C1 segment of cervical spinal cord (tissue), 14 donors: ENCODE results near the gene IFT22.
"Not testable (repeated sequence)": the region's sequence is repeated elsewhere in the genome, so short reads cannot be mapped to it uniquely, and the experiment has no call there.

Experiments
- DNase-seq, 14 donors: peaks; one replicate each; lab custom pipeline; 2025; lab: John Stamatoyannopoulos, UW

The IFT22 gene

DNA sequence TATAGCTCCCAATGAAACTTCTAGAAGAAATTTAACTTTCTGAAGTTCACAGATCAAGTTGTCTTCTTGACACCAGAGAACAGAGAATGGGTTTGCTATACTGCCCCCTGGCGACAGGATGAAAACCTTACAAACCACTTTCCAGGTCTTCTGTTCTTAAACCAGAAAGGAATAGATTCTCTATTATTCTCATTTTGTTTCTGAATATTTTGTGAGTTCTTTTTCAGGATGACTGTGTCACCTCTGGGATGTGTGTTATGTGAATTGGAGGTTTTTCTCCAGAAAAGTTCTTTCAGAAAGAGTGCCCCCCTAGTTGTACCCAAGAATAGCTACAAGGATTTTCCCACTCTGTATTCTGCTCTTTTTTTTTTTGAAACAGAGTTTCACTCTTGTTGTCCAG, 6.3 kb downstream of the IFT22 start:
- DNase-seq = peak in 1 of 14 donors; percentile 7

DNA sequence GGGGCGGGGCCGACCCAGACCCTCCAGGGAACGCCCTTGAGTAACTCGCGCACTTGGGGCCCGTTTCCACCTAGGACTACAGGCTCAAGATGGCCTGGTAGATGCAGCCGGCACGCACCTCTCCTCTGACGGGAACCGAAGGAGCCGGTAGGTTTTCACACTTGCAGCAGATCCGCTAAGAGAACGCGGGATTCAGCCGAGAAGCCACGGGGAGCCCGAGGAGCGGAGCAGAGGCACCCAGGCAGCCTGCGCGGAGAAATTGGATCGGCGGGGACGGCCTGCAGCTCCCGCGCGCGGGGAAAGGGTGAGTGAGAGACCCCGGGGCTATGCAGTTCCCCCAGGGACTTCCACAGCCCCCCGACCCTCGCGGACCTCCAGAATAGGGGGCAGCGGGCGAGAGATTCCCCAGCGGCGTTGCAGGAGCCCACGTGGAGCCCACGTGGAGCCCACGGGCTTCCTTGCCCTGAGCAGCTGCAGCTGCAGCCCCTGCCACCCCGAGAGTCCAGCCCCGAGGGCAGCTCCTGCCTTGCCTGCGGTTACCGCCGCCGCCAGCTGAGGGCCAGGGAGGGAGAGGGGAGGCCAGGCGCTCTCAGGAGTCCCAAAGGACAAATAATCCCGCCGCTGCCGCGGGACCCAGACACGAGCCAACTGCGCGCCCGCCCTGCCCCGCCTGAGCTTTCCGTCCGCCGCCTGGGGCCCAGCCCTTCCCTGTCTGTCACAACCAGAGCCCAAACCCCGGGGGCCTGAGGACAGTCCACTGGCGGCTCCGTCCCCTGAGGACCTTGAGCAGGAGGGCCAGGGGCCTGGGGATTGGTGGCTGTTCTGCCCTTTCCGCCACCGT, 13.1 kb downstream of the IFT22 start:
- DNase-seq = no peak

GRCh38 chr7:101306307-101306706, 15.3 kb downstream of the IFT22 start:
- no peak for DNase-seq

GRCh38 chr7:101303102-101303701, 18.4 kb downstream of the IFT22 start:
- DNase-seq = no peak

- DNase-seq = no peak
Measured at GRCh38 chr7:101302641-101303101, 18.9 kb downstream of the IFT22 start.

- DNase-seq = no peak
Measured at GRCh38 chr7:101300465-101301376, 20.9 kb downstream of the IFT22 start.

- DNase-seq = no peak
Measured at GRCh38 chr7:101299511-101300464, 21.8 kb downstream of the IFT22 start.

DNA sequence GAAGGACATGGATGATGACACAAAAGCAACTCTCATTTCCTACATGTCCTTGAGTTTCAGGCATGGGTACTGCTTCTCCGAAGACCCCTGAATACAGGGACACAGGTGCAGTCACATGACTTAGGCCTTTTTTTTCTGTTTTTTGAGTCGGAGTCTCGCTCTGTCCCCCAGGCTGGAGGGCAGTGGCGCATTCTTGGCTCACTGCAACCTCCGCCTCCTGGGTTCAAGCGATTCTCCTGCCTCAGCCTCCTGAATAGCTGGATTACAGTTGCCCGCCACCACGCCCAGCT, 26.8 kb downstream of the IFT22 start:
- no peak for DNase-seq

DNA sequence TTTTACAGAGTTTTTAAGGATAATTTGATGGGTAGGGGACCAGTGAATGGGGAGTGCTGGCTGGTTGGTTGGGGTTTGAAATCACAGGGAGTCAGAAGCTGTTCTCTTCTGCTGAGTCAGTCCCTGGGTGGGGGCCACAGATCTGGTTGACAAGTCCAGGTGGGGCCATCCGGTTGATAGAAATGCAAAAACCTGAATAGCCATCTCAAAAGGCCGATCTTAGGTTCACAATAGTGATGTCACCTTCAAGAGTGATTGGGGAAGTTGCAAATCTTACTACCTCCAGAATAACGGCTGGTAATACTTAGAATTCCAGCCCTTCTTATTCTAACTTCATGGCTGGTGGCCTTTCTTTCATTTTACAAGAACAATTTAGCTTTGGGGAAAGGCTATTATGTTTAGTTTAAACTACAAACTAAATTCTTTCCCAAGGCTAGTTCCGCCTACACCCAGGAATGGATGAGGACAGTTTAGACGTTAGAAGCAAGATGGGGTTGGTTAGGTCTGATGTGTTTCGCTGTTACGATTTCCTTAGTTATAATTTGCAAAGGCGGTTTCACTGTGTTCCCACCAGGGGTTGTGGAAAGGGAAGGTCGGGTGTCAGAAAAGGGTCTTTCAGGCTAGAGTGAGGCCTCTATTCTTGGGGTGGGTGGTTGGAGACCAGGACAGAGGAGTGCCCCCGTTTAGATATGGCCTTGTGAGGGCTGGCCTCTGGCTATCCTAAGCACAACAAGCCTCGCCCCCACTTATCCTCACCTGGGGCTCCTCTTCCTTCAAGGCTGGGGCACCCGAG, 27.4 kb downstream of the IFT22 start:
- no peak for DNase-seq

GRCh38 chr7:101293069-101294021, 28.3 kb downstream of the IFT22 start:
- DNase-seq = not testable (repeated sequence)

GRCh38 chr7:101292566-101292965, 29.0 kb downstream of the IFT22 start:
- not testable (repeated sequence) for DNase-seq

GRCh38 chr7:101290186-101291037, 31.2 kb downstream of the IFT22 start:
- peak in 11 of 14 donors; percentile 0 to 68 (median 25) for DNase-seq

DNA sequence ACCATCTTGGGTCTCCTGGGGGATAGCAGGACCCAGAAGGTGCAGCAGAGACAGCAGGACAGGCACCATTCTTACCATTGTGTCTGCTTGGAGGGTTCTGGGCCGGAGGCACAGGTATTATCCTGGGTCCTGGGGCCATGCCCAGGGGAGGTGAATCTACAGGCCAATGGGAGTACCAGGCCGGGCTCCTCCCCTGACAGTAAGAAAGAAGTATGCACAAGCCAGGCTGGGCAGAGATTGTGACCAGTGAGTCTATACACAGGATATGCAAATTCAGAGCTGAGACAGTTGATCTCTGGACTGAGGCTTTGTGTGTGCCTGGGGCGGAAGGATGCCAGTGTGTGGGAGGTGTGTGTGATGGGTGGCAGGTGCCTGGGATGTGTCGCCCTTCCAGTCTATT, 31.9 kb downstream of the IFT22 start:
- DNase-seq = not testable (repeated sequence)

GRCh38 chr7:101288439-101288838, 33.2 kb downstream of the IFT22 start:
- no peak for DNase-seq

DNA sequence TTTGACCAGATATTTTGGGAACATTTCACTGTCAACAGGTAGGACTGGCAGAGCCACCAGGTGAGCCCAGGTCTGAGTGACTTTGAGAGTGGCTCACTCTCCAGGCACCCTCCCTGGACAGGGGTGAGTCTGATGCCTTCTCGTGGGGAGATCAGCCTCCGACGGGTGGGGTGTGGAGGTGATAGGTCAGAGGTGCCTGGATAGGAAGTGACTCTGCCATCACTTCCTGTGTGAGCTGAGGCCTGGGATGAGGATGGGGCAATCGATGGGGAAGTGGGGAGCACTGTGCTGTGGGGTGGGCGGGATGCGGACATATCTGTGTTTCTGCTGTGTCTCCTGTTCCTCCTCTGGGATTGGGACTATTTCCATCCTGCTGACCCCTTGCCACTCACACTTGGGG, 34.6 kb downstream of the IFT22 start:
- no peak for DNase-seq

- DNase-seq = not testable (repeated sequence)
Measured at GRCh38 chr7:101285880-101286279, 35.7 kb downstream of the IFT22 start.

DNA sequence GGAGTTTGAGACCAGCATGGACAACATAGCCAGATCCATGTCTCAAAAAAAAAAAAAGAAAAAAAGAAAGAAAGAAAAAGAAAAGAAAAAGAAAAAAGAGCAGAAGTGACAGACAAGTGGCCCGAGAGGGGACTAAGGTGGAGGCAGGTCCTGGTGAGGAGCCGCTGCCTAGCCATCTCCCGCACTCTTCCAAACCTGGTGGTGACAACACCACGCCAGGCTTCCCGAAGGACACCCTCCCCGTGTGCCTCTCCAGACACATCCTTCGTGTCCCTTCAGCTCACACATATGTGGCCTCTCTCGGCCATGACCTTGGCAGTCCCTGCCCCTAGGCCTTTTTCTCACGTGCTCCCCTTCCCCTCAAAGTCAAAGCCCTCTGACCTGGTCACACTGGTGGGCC, 36.4 kb downstream of the IFT22 start:
- no peak for DNase-seq

DNA sequence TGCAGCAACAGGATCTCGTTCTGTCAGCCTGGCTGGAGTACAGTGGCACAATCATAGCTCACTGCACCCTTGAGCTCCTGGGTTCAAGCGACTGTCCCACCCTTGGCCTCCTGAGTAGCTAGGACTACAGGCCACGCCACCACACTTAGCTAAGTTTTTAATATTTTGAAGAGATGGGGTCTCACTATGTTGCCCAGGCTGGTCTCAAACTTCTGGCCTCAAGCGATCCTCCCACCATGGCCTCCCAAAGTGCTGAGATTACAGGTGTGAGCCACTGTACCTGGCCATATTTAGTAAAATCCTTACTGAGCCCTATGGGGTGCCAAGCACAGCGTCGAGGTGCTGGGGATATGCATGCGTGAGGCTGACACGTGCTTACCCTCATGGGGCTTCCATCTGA, 40.7 kb downstream of the IFT22 start:
- DNase-seq = not testable (repeated sequence)
